PC-3 (cell line): ENCODE results near the gene SHE. TPM values are rescaled to one million over a fixed set of nuclear protein-coding genes. Genes with fewer than 3 reads are reported as not detected.

Experiments
- ATAC-seq: fragments of 200-7000 bp; cut with Tn5 transposase; 2 replicates; pipeline ENCODE4 v1.9.1; 2020; ENCODE audit warnings: mild to moderate bottlenecking, moderate library complexity
- BruUV-seq: library from RNA; stranded (reverse); fragments of 400-500 nt; replicated peaks from 2 replicates; lab custom pipeline; 2021; lab: Mats Ljungman, UMichigan
- CTCF ChIA-PET: fragments of 300-600 bp; sonication (Branson Sonifier 250); formaldehyde crosslinking; loops from one replicate; lab custom pipeline; 2022; ENCODE audit warnings: antibody characterized with exemption; lab: Charles Lee
- POLR2A ChIA-PET: fragments of 300-600 bp; sonication (Branson Sonifier 250); formaldehyde crosslinking; loops from one replicate; lab custom pipeline; 2022; ENCODE audit warnings: antibody characterized with exemption; ENCODE audit not compliant: unreplicated experiment; lab: Charles Lee
- DNase-seq: peaks from one replicate; pipeline ENCODE4 v3.0.0-alpha.2; 2015
- H2AFZ ChIP-seq: fragments of 300-600 bp; sonication (generic); 2 replicates; pipeline ENCODE4 v1.6.0; 2016; ENCODE audit warnings: antibody characterized with exemption, low read length
- H3F3A ChIP-seq: fragments of 300-600 bp; sonication (generic); one replicate; pipeline ENCODE4 v1.6.0; 2017; ENCODE audit warnings: antibody characterized with exemption, low read length, control low read depth, mild to moderate bottlenecking; ENCODE audit not compliant: unreplicated experiment
- H3K27ac ChIP-seq: fragments of 300-600 bp; sonication (generic); 2 replicates; pipeline ENCODE4 v1.5.1; 2016; ENCODE audit warnings: mild to moderate bottlenecking, low read length
- H3K27me3 ChIP-seq: fragments of 300-600 bp; sonication (generic); 2 replicates; pipeline ENCODE4 v1.6.1; 2016; ENCODE audit warnings: low read length, mixed read lengths
- H3K36me3 ChIP-seq: fragments of 300-600 bp; sonication (generic); 2 replicates; pipeline ENCODE4 v1.6.1; 2016; ENCODE audit warnings: low read depth, mixed run types, low read length, mixed read lengths
- H3K4me1 ChIP-seq: fragments of 300-600 bp; sonication (generic); 2 replicates; pipeline ENCODE4 v1.5.1; 2016; ENCODE audit warnings: low read length; ENCODE audit not compliant: insufficient read depth
- H3K4me2 ChIP-seq: fragments of 300-600 bp; sonication (generic); 2 replicates; pipeline ENCODE4 v1.6.0; 2016; ENCODE audit warnings: low read length
- H3K4me3 ChIP-seq: fragments of 300-600 bp; sonication (generic); 2 replicates; pipeline ENCODE4 v1.5.1; 2016; ENCODE audit warnings: mild to moderate bottlenecking, low read length, mixed read lengths
- H3K79me2 ChIP-seq: fragments of 300-600 bp; sonication (generic); 2 replicates; pipeline ENCODE4 v1.6.1; 2017; ENCODE audit warnings: low read length, mixed read lengths
- H3K9ac ChIP-seq: fragments of 300-600 bp; sonication (generic); 2 replicates; pipeline ENCODE4 v1.6.0; 2016; ENCODE audit warnings: mild to moderate bottlenecking, low read length
- H3K9me2 ChIP-seq: fragments of 300-600 bp; sonication (generic); replicated peaks from 2 replicates; pipeline ENCODE4 v1.6.1; 2016; ENCODE audit warnings: mixed run types, low read length, mixed read lengths
- H3K9me3 ChIP-seq: fragments of 300-600 bp; sonication (generic); 2 replicates; pipeline ENCODE4 v1.6.1; 2016; ENCODE audit warnings: low read length, mixed read lengths
- H4K20me1 ChIP-seq: fragments of 300-600 bp; sonication (generic); 2 replicates; pipeline ENCODE4 v1.6.1; 2016; ENCODE audit warnings: low read length, mixed read lengths
- EZH2 ChIP-seq: fragments of 300-600 bp; sonication (generic); IDR thresholded peaks from one replicate; pipeline ENCODE4 v1.6.1; 2017; ENCODE audit warnings: antibody characterized with exemption, mild to moderate bottlenecking, low read length; ENCODE audit not compliant: unreplicated experiment
- EZH2phosphoT487 ChIP-seq: fragments of 300-600 bp; sonication (generic); IDR thresholded peaks from 2 replicates; pipeline ENCODE4 v1.6.1; 2018; ENCODE audit warnings: mild to moderate bottlenecking, antibody characterized with exemption, low read length, borderline replicate concordance
- intact Hi-C: fragments of 100-400 bp; cut with micrococcal nuclease; formaldehyde crosslinking; loops from 2 replicates; pipeline ENCODE4 v1.9.0; 2023
- total RNA-seq: library from RNA; depleted of rRNA; stranded (reverse); fragments of >200 nt; gene quantifications from 2 replicates; pipeline ENCODE4 v1.2.3, GENCODE V29; 2014
- TF ChIP-seq, protein P1 (sequence below): fragments of 300-600 bp; sonication (generic); conservative IDR thresholded peaks from 2 replicates; pipeline ENCODE4 v1.5.1; 2017; ENCODE audit warnings: antibody characterized with exemption, low read depth, mild to moderate bottlenecking, low read length

Gene SHE
- total RNA-seq, 1 experiment from 2014 or later, result not detected

DNA sequence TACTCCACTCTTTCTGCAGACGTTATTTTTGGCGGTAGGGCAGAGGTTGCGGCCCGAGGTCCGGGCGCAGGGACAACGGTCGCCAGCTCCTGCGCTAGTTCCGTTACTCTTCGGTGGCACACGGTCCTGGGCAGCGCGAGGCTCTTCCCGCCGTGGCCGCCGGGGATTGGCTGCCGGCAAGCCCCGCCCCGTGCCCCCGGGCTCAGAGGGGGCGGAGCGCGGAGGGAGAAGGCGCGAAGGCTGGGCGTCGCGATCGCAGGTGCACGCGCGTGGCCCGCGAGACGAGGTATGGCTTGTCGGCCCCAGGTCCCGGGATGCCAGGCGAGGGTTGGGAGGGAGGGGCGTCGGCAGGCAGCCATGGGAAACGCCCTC, 518 bp upstream of the SHE start:
- Histone ChIP-seq H3K9ac (no peak overlapping the region), H4K20me1 (no peaks in the 10 kb centered on the region), H3K79me2 (no peaks in the 10 kb centered on the region), H3K9me3 (no peaks in the 10 kb centered on the region), H3K9me2 (no peaks in the 10 kb centered on the region), H3K27ac (no peak overlapping the region), H3K36me3 (no peaks in the 10 kb centered on the region), H3K4me1 (no peaks in the 10 kb centered on the region), H3K4me3 (no peak overlapping the region), H3F3A (no peaks in the 10 kb centered on the region), H3K4me2 (no peak overlapping the region), H3K27me3 (peaks cover 69% of the 10 kb centered on the region), H2AFZ (no peak overlapping the region)
- TF ChIP-seq, protein P1, sequence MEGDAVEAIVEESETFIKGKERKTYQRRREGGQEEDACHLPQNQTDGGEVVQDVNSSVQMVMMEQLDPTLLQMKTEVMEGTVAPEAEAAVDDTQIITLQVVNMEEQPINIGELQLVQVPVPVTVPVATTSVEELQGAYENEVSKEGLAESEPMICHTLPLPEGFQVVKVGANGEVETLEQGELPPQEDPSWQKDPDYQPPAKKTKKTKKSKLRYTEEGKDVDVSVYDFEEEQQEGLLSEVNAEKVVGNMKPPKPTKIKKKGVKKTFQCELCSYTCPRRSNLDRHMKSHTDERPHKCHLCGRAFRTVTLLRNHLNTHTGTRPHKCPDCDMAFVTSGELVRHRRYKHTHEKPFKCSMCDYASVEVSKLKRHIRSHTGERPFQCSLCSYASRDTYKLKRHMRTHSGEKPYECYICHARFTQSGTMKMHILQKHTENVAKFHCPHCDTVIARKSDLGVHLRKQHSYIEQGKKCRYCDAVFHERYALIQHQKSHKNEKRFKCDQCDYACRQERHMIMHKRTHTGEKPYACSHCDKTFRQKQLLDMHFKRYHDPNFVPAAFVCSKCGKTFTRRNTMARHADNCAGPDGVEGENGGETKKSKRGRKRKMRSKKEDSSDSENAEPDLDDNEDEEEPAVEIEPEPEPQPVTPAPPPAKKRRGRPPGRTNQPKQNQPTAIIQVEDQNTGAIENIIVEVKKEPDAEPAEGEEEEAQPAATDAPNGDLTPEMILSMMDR, result no peak
- TF ChIP-seq EZH2 (no peak), EZH2phosphoT487 (no peak)
- no TSS peak for BruUV-seq
- POLR2A ChIA-PET, result no interaction called here
- DNase-seq, result no peak
- ATAC-seq, result no peak
- CTCF ChIA-PET, result no interaction called here
- intact Hi-C loops, result no loop called here

DNA sequence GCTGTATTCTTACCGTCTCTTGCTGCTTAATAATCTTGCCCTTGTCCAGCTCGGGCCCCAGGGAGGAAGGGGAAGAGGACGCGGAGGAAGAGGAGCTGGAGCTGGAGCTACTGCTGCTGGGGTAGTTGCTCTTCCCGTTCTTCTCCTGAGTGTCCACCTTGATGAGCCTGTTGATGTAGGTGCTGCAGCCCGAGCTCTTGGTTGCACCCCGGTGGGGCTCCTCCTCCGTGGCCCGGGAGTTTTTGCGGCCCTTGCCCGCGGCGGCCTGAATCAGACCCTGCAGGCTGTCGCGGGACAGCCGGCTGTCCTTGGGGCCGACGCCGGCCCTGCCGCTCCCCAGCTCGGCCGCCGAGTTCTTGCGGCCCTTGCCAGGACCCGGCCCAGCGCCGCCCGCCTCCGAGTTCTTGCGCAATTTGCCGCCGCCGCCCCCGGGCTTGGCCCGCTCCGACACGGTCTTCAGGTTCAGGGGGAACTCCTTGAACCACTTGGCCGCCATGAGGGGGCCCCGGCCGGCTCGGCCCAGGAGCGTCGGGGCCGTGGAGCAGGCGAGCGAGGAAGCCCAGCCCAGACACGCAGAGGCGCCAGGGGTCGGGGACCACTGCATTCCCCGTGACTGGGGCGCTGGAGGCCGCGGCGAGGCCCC, 668 bp downstream of the SHE start:
- Histone ChIP-seq H2AFZ (no peak overlapping the region), H4K20me1 (no peaks in the 10 kb centered on the region), H3K4me3 (no peak overlapping the region), H3K4me2 (no peak overlapping the region), H3K9me2 (no peaks in the 10 kb centered on the region), H3K79me2 (no peaks in the 10 kb centered on the region), H3K4me1 (no peaks in the 10 kb centered on the region), H3K9ac (no peak overlapping the region), H3K27me3 (peaks cover 65% of the 10 kb centered on the region), H3K9me3 (no peaks in the 10 kb centered on the region), H3K36me3 (no peaks in the 10 kb centered on the region), H3F3A (no peaks in the 10 kb centered on the region), H3K27ac (no peak overlapping the region)
- ChIA-PET CTCF (no interaction called here), POLR2A (no interaction called here)
- DNase-seq (no peak), ATAC-seq (no peak)
- intact Hi-C loops, result no loop called here
- TF ChIP-seq EZH2phosphoT487 (0 out of 2 replicates have a peak, but pooled peaks have one; percentile 16), EZH2 (no peak)
- no TSS peak for BruUV-seq

DNA sequence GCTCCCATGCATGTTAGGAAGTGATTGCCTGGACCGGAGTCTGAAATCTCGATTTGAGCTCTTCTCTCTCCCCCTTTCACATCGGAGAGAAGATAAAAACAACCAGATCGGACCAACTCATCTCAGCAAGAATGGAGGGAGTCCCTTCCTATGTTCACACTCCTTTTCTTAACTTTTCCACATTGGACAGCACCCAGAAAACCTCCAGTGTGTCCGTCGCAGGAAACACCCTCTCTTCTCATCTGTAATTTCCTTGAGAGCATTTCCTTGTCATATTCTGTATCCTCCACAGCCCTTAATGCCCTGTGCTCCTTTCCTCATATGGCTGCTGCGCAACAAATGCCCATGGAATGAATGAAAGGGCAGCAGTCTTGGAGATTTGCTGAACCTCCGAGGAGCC, 1.7 kb downstream of the SHE start:
- no peak overlapping the region for H2AFZ ChIP-seq
- ChIA-PET POLR2A (interaction anchor here (0.7 kb wide), 1 partner anchor 8 kb away, joined by 3 read pairs; no protein-coding TSS in a partner anchor), CTCF (no interaction called here)
- H3K4me2 ChIP-seq, result no peak overlapping the region
- no peaks in the 10 kb centered on the region for H3K79me2 ChIP-seq
- DNase-seq (no peak), ATAC-seq (no peak)
- no peaks in the 10 kb centered on the region for H3F3A ChIP-seq
- H3K9me2 ChIP-seq, result no peaks in the 10 kb centered on the region
- H3K27ac ChIP-seq, result no peak overlapping the region
- no peak overlapping the region for H3K4me3 ChIP-seq
- TF ChIP-seq EZH2phosphoT487 (no peak), EZH2 (no peak)
- TF ChIP-seq, protein P1, result no peak
- peaks cover 67% of the 10 kb centered on the region for H3K27me3 ChIP-seq
- H3K9ac ChIP-seq, result no peak overlapping the region
- BruUV-seq, result no TSS peak
- no peaks in the 10 kb centered on the region for H4K20me1 ChIP-seq
- H3K9me3 ChIP-seq, result no peaks in the 10 kb centered on the region
- H3K4me1 ChIP-seq, result no peaks in the 10 kb centered on the region
- H3K36me3 ChIP-seq, result no peaks in the 10 kb centered on the region
- intact Hi-C loops, result no loop called here
